Neural cell (in vitro differentiated cells): ENCODE data around the gene OCIAD1. TPM values are rescaled to one million over a fixed set of nuclear protein-coding genes. Genes with fewer than 3 reads are reported as not detected.

Source experiments
- H2AFZ ChIP-seq: fragments of 200-600, 300-800 bp; sonication (generic), shearing (Covaris generic); 2 replicates; pipeline ENCODE4 v1.6.0; 2014; ENCODE audit warnings: low read depth, mild to moderate bottlenecking, antibody characterized with exemption, low read length, moderate library complexity
- H3F3A ChIP-seq: fragments of 200-600 bp; shearing (Covaris generic); 2 replicates; pipeline ENCODE4 v1.6.1; 2016; ENCODE audit warnings: mild to moderate bottlenecking, moderate library complexity, mixed read lengths, antibody characterized with exemption, low read length; ENCODE audit not compliant: insufficient read depth, poor library complexity, severe bottlenecking
- H3K27ac ChIP-seq: fragments of 200-600, 300-800 bp; sonication (generic), shearing (Covaris generic); 2 replicates; pipeline ENCODE4 v1.5.1; 2014; ENCODE audit warnings: mild to moderate bottlenecking, low read length, moderate library complexity
- H3K27me3 ChIP-seq: fragments of 300-800, 200-600 bp; sonication (generic), shearing (Covaris generic); 2 replicates; pipeline ENCODE4 v1.6.0; 2014; ENCODE audit warnings: mild to moderate bottlenecking, low read depth, low read length, moderate library complexity; ENCODE audit not compliant: insufficient read depth
- H3K36me3 ChIP-seq: fragments of 300-800, 200-600 bp; sonication (generic), shearing (Covaris generic); 2 replicates; pipeline ENCODE4 v1.5.1; 2014; ENCODE audit warnings: mild to moderate bottlenecking, antibody characterized with exemption, low read length, moderate library complexity; ENCODE audit not compliant: insufficient read depth
- H3K4me2 ChIP-seq: fragments of 300-800, 200-600 bp; sonication (generic), shearing (Covaris generic); 2 replicates; pipeline ENCODE4 v1.6.0; 2014; ENCODE audit warnings: mild to moderate bottlenecking, low read length
- H3K4me3 ChIP-seq: fragments of 300-800, 200-600 bp; sonication (generic), shearing (Covaris generic); 2 replicates; pipeline ENCODE4 v1.5.1; 2014; ENCODE audit warnings: mild to moderate bottlenecking, low read length, moderate library complexity
- H3K79me2 ChIP-seq: fragments of 200-600 bp; shearing (Covaris generic); replicated peaks from 2 replicates; pipeline ENCODE4 v1.6.0; 2014; ENCODE audit warnings: mild to moderate bottlenecking, low read length, moderate library complexity; ENCODE audit not compliant: insufficient read depth
- H3K9ac ChIP-seq: fragments of 300-800, 200-600 bp; sonication (generic), shearing (Covaris generic); 2 replicates; pipeline ENCODE4 v1.6.1; 2016; ENCODE audit warnings: mild to moderate bottlenecking, low read length, mixed read lengths
- H3K9me2 ChIP-seq: fragments of 200-600 bp; shearing (Covaris generic); 2 replicates; pipeline ENCODE4 v1.6.1; 2016; ENCODE audit warnings: mild to moderate bottlenecking, low read length, mixed read lengths; ENCODE audit not compliant: insufficient read depth
- H3K9me3 ChIP-seq: fragments of 200-600, 300-800 bp; sonication (generic), shearing (Covaris generic); 2 replicates; pipeline ENCODE4 v1.6.1; 2016; ENCODE audit warnings: mild to moderate bottlenecking, mixed run types, low read length, moderate library complexity, mixed read lengths
- H4K20me1 ChIP-seq: fragments of 200-600 bp; shearing (Covaris generic); 2 replicates; pipeline ENCODE4 v1.6.1; 2016; ENCODE audit warnings: mild to moderate bottlenecking, mixed run types; ENCODE audit not compliant: insufficient read depth
- CTCF ChIP-seq: fragments of 450-650 bp; IDR thresholded peaks from 2 replicates; pipeline ENCODE4 v1.5.1; 2014; ENCODE audit warnings: antibody characterized with exemption, mild to moderate bottlenecking, moderate library complexity; ENCODE audit not compliant: poor library complexity, severe bottlenecking
- EP300 ChIP-seq: fragments of 450-650 bp; conservative IDR thresholded peaks from 2 replicates; pipeline ENCODE4 v1.6.1; 2014; ENCODE audit warnings: antibody characterized with exemption, mild to moderate bottlenecking, moderate library complexity; ENCODE audit not compliant: poor library complexity, severe bottlenecking
- EZH2 ChIP-seq: fragments of 200-600, 300-800 bp; shearing (Covaris generic), sonication (generic); IDR thresholded peaks from 2 replicates; pipeline ENCODE4 v1.6.1; 2014; ENCODE audit warnings: antibody characterized with exemption, low read length, borderline replicate concordance, mild to moderate bottlenecking; ENCODE audit not compliant: insufficient read depth, poor library complexity, severe bottlenecking
- MXI1 ChIP-seq: fragments of 450-650 bp; conservative IDR thresholded peaks from 2 replicates; pipeline ENCODE4 v1.6.1; 2014; ENCODE audit warnings: antibody characterized with exemption, mild to moderate bottlenecking; ENCODE audit not compliant: poor library complexity, severe bottlenecking
- RAD21 ChIP-seq: fragments of 450-650 bp; conservative IDR thresholded peaks from 2 replicates; pipeline ENCODE4 v1.6.1; 2014; ENCODE audit warnings: antibody characterized with exemption, mild to moderate bottlenecking, moderate library complexity
- REST ChIP-seq: IDR thresholded peaks from 2 replicates; pipeline ENCODE4 v1.6.1; 2012; ENCODE audit warnings: borderline replicate concordance
- SMC3 ChIP-seq: fragments of 450-650 bp; conservative IDR thresholded peaks from 2 replicates; pipeline ENCODE4 v1.6.1; 2014; ENCODE audit warnings: antibody characterized with exemption, mild to moderate bottlenecking, moderate library complexity; ENCODE audit not compliant: poor library complexity
- TAF1 ChIP-seq: IDR thresholded peaks from 2 replicates; pipeline ENCODE4 v1.6.1; 2012; ENCODE audit warnings: low read depth
- polyA plus RNA-seq: library from polyadenylated mRNA; depleted of rRNA; stranded (reverse); fragments of >200 nt; gene quantifications from 2 replicates; pipeline ENCODE4 v1.2.3, GENCODE V29; 2014

Gene OCIAD1
- polyA plus RNA-seq, 1 donor from 2014 or later, result 449 TPM

- Histone ChIP-seq H3K4me2 (no peak overlapping the region), H3K4me3 (no peak overlapping the region), H3F3A (no peaks in the 10 kb centered on the region), H3K36me3 (peaks cover 5% of the 10 kb centered on the region), H2AFZ (no peak overlapping the region), H3K27me3 (no peaks in the 10 kb centered on the region), H3K9me3 (no peaks in the 10 kb centered on the region), H3K9ac (no peak overlapping the region), H3K79me2 (no peaks in the 10 kb centered on the region), H3K27ac (no peak overlapping the region), H4K20me1 (no peaks in the 10 kb centered on the region), H3K9me2 (no peaks in the 10 kb centered on the region)
- TF ChIP-seq EP300 (no peak), RAD21 (no peak), SMC3 (no peak), REST (no peak), CTCF (no peak), MXI1 (no peak), EZH2 (no peak)
Observed at GRCh38 chr4:48862038-48862437, 31.1 kb downstream of the OCIAD1 start.

GRCh38 chr4:48862661-48863060 is 31.8 kb downstream of the OCIAD1 start:
- Histone ChIP-seq H3K79me2 (no peaks in the 10 kb centered on the region), H3K9me3 (no peaks in the 10 kb centered on the region), H3K27me3 (no peaks in the 10 kb centered on the region), H3K9me2 (no peaks in the 10 kb centered on the region), H4K20me1 (no peaks in the 10 kb centered on the region), H3K27ac (no peak overlapping the region), H3K4me3 (no peak overlapping the region), H3F3A (no peaks in the 10 kb centered on the region), H3K36me3 (peaks cover 5% of the 10 kb centered on the region), H3K4me2 (no peak overlapping the region), H3K9ac (no peak overlapping the region), H2AFZ (no peak overlapping the region)
- TF ChIP-seq EZH2 (no peak), SMC3 (no peak), EP300 (no peak), TAF1 (no peak), RAD21 (no peak), REST (no peak), CTCF (no peak)
